Stimulated activated effector memory CD8-positive, alpha-beta T cell treated with anti-CD3 and anti-CD28 coated beads, Interleukin-12 subunit alpha, Interleukin-12 subunit beta, amount 100 ng/mL, for 72 hours (primary cell): Measurements from ENCODE around the gene ISG15.
"Not testable (repeated sequence)": the region's sequence is repeated elsewhere in the genome, so short reads cannot be mapped to it uniquely, and the experiment has no call there.

Experiments used
- ATAC-seq: fragments of 150-1000 bp; cut with Tn5 transposase; 2 replicates; pipeline ENCODE4 v1.10.0; 2021
- DNase-seq, 2 donors: peaks; one replicate each; pipeline ENCODE4 v3.0.0; 2021 to 2022; ENCODE audit warnings: low spot score in 2 of 2
- H3K27ac Mint-ChIP-seq: one replicate; pipeline ENCODE4 v1.8.0; 2022; ENCODE audit warnings: mild to moderate bottlenecking, mixed read lengths
- H3K36me3 Mint-ChIP-seq: one replicate; pipeline ENCODE4 v1.8.0; 2022; ENCODE audit warnings: mild to moderate bottlenecking, mixed read lengths
- H3K4me1 Mint-ChIP-seq: one replicate; pipeline ENCODE4 v1.8.0; 2022; ENCODE audit warnings: mixed read lengths
- H3K4me3 Mint-ChIP-seq: one replicate; pipeline ENCODE4 v1.8.0; 2022; ENCODE audit warnings: mild to moderate bottlenecking, mixed read lengths
- H3K9me3 Mint-ChIP-seq: one replicate; pipeline ENCODE4 v1.8.0; 2022; ENCODE audit warnings: mixed read lengths

Gene ISG15

GRCh38 chr1:981955-982558 lies 31.2 kb upstream of the ISG15 start, which contains the start of gene PERM1:
PERM1 (minus strand) TSS chr1:982093; CDS start chr1:981029, 1,064 bp downstream.
- H3K27ac Mint-ChIP-seq, result no peak within 1 kb of the TSS
- DNase-seq, result no peak
- no peaks in the 10 kb centered on the region for H3K36me3 Mint-ChIP-seq
- ATAC-seq, result no peak
- H3K9me3 Mint-ChIP-seq, result no peaks in the 10 kb centered on the region
- H3K4me1 Mint-ChIP-seq, result no peaks in the 10 kb centered on the region
- no peak within 1 kb of the TSS for H3K4me3 Mint-ChIP-seq

GRCh38 chr1:982765-983436 lies 30.4 kb upstream of the ISG15 start:
- DNase-seq, result no peak
- Mint-ChIP-seq H3K4me1 (no peaks in the 10 kb centered on the region), H3K4me3 (no peak overlapping the region), H3K27ac (no peak overlapping the region), H3K36me3 (no peaks in the 10 kb centered on the region), H3K9me3 (no peaks in the 10 kb centered on the region)
- no peak for ATAC-seq

DNA sequence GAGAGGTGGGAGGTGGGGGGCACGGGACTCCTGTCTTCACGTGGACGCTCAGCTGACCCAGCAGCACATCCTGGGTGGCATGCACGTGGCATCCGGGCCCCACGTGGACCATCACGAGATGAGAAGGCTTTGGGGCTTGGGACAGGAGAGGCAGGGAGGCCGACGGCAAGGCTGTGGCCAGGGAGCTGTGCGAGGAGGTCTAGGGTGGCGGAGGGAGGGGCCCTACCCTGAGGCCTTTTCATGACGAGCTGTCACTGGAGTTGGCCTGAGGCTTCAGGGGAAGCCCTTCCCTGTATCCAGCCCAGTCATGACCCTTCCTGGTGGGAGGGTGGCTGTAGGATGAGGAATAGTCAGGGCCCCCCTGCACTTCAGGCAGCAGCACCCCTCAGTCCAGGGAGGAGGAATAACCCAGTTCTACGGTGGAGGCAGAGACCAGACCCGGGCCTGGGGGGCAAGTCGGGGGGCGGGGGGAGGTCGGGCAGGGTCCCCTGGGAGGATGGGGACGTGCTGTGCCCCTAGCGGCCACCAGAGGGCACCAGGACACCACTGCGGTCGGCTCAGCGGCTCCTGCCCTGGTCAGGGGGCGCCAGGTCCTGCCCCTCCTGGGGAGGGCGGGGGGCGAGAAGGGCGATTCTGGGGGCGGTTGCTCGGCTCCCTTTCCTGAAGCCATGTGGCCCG lies 29.4 kb upstream of the ISG15 start:
- Mint-ChIP-seq H3K9me3 (no peaks in the 10 kb centered on the region), H3K4me1 (peaks cover 7% of the 10 kb centered on the region), H3K4me3 (no peak overlapping the region), H3K36me3 (peaks cover 2% of the 10 kb centered on the region), H3K27ac (no peak overlapping the region)
- peak; percentile 64 to 83 for DNase-seq
- peak; percentile 64 for ATAC-seq

DNA sequence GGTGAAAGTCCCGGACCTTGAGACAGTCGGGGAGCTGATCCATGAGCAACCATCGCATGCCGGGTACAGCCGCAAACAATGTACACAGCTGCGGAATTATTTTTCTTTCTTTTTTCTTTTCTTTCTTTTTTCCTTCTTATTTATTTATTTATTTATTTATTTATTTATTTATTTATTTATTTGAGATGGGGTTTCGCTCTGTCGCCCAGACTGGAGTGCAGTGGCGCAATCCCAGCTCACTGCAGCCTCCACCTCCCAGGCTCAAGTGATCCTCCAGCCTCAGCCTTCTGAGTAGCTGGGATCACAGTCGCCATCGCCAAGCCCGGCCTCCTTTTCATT lies 28.9 kb upstream of the ISG15 start:
- Mint-ChIP-seq H3K9me3 (no peaks in the 10 kb centered on the region), H3K27ac (no peak overlapping the region), H3K4me3 (no peak overlapping the region), H3K4me1 (peaks cover 10% of the 10 kb centered on the region), H3K36me3 (peaks cover 7% of the 10 kb centered on the region)
- ATAC-seq (no peak), DNase-seq (no peak)

GRCh38 chr1:985126-985525 lies 28.2 kb upstream of the ISG15 start:
- H3K36me3 Mint-ChIP-seq, result peaks cover 7% of the 10 kb centered on the region
- H3K27ac Mint-ChIP-seq, result no peak overlapping the region
- DNase-seq (no peak), ATAC-seq (no peak)
- peaks cover 10% of the 10 kb centered on the region for H3K4me1 Mint-ChIP-seq
- H3K9me3 Mint-ChIP-seq, result no peaks in the 10 kb centered on the region
- no peak overlapping the region for H3K4me3 Mint-ChIP-seq

GRCh38 chr1:988061-988460 lies 25.2 kb upstream of the ISG15 start:
- not testable (repeated sequence) for H3K4me3 Mint-ChIP-seq, H3K36me3 Mint-ChIP-seq, ATAC-seq, H3K9me3 Mint-ChIP-seq, H3K27ac Mint-ChIP-seq, DNase-seq
- H3K4me1 Mint-ChIP-seq, result peaks cover 29% of the 10 kb centered on the region

DNA sequence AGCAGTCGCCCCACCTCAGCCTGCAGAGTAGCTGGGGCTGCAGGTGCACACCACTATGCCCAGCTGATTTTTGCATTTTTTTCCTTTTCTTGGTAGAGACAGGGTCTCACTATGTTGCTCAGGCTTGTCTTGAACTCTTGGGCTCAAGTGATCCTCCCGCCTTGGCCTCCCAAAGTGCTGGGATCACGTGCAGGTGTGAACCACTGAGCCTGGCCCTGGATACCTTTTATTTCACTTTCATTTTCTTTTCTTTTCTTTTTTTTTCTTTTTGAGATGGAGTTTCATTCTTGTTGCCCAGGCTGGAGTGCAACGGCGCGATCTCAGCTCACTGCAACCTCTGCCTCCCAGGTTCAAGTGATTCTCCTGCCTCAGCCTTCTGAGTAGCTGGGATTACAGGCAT lies 22.0 kb upstream of the ISG15 start:
- H3K9me3 Mint-ChIP-seq, H3K36me3 Mint-ChIP-seq, ATAC-seq, DNase-seq, H3K27ac Mint-ChIP-seq, H3K4me3 Mint-ChIP-seq: not testable (repeated sequence)
- peaks cover 35% of the 10 kb centered on the region for H3K4me1 Mint-ChIP-seq

- no peaks in the 10 kb centered on the region for H3K9me3 Mint-ChIP-seq
- ATAC-seq, result no peak
- peaks cover 35% of the 10 kb centered on the region for H3K4me1 Mint-ChIP-seq
- H3K36me3 Mint-ChIP-seq, result peaks cover 7% of the 10 kb centered on the region
- no peak overlapping the region for H3K4me3 Mint-ChIP-seq
- DNase-seq, result no peak
- no peak overlapping the region for H3K27ac Mint-ChIP-seq
These were observed 21.4 kb upstream of the ISG15 start for GRCh38 chr1:991895-992294.

GRCh38 chr1:992362-992761 lies 20.9 kb upstream of the ISG15 start:
- no peaks in the 10 kb centered on the region for H3K9me3 Mint-ChIP-seq
- H3K36me3 Mint-ChIP-seq, result peaks cover 7% of the 10 kb centered on the region
- H3K27ac Mint-ChIP-seq, result no peak overlapping the region
- DNase-seq, result no peak
- peaks cover 35% of the 10 kb centered on the region for H3K4me1 Mint-ChIP-seq
- no peak overlapping the region for H3K4me3 Mint-ChIP-seq
- ATAC-seq, result peak; percentile 61

DNA sequence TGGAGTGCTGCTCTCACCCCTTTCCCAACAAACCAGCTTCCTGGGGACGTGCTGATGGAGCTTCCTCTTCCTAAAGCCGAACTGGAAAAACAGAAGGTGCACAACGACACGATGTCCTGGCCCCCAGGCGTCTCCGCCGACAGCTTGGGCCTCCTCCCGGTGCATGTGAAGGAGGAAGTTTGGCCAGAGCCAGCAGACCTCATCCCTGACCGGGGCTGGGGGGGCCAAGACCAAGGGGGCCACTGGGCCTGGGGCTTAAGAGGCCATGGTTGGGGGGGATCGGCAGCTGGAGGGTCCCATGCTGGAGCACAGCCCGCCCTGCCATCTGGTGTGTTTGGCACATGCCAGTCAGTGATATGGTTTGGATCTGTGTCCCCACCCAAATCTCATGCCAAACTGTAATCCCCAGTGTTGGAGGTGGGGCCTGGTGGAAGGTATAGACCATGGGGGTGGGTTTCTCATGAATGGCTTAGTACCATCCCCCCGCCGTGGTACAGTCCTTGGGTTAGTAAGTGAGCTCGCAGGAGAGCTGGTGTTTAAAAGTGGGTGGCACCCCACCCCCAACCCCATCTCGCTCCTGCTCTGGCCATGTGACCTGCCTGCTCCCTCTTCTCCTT lies 19.8 kb upstream of the ISG15 start:
- Mint-ChIP-seq H3K4me1 (peaks cover 32% of the 10 kb centered on the region), H3K4me3 (no peak overlapping the region), H3K9me3 (no peaks in the 10 kb centered on the region), H3K36me3 (peaks cover 7% of the 10 kb centered on the region), H3K27ac (no peak overlapping the region)
- ATAC-seq (no peak), DNase-seq (no peak)

- H3K4me1 Mint-ChIP-seq, result peaks cover 25% of the 10 kb centered on the region
These were observed 18.8 kb upstream of the ISG15 start for GRCh38 chr1:994546-994945.

DNA sequence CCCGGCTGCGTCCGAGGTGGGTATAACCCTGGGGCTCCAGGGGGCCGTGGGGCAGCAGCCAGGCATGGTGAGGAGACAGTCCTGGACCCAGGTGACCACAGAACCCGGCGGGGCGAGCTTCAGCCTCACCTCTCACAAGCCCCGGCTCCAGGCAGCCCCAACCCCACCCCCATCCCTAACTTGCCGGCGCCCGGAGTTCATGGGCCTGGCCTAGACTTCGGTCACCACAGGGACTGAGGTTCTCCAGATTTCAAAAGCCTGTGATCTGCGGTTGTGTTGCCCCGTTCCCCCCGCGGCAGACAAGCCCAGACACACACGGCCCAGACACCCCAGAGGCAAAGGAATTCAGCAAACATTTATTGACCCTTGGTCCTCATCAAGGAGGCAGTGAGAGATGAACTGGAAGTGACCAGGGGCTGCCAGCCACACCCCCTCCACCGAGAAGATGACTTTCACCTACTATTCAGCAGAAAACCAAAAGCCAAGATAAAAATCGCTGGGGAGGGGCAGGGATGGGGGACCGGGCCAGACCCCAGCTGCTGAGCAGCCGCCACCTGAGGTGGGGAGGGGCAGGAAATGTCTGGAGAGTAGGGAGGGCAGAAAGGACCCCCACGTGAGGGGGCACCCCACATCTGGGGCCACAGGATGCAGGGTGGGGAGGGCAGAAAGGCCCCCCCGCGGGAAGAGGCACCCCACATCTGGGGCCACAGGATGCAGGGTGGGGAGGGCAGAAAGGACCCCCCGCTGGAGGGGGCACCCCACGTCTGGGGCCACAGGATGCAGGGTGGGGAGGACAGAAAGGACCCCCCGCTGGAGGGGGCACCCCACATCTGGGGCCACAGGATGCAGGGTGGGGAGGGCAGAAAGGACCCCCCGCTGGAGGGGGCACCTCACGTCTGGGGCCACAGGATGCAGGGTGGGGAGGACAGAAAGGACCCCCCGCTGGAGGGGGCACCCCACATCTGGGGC lies 17.3 kb upstream of the ISG15 start:
- no peak for ATAC-seq
- Mint-ChIP-seq H3K4me1 (peaks cover 29% of the 10 kb centered on the region), H3K27ac (no peak overlapping the region), H3K9me3 (no peaks in the 10 kb centered on the region), H3K36me3 (no peaks in the 10 kb centered on the region), H3K4me3 (no peak overlapping the region)
- DNase-seq, result no peak

More at GRCh38 chr1:994546-994945, 18.8 kb upstream of the ISG15 start:
- H3K36me3 Mint-ChIP-seq, H3K4me3 Mint-ChIP-seq, H3K27ac Mint-ChIP-seq, DNase-seq, H3K9me3 Mint-ChIP-seq, ATAC-seq: not testable (repeated sequence)

DNA sequence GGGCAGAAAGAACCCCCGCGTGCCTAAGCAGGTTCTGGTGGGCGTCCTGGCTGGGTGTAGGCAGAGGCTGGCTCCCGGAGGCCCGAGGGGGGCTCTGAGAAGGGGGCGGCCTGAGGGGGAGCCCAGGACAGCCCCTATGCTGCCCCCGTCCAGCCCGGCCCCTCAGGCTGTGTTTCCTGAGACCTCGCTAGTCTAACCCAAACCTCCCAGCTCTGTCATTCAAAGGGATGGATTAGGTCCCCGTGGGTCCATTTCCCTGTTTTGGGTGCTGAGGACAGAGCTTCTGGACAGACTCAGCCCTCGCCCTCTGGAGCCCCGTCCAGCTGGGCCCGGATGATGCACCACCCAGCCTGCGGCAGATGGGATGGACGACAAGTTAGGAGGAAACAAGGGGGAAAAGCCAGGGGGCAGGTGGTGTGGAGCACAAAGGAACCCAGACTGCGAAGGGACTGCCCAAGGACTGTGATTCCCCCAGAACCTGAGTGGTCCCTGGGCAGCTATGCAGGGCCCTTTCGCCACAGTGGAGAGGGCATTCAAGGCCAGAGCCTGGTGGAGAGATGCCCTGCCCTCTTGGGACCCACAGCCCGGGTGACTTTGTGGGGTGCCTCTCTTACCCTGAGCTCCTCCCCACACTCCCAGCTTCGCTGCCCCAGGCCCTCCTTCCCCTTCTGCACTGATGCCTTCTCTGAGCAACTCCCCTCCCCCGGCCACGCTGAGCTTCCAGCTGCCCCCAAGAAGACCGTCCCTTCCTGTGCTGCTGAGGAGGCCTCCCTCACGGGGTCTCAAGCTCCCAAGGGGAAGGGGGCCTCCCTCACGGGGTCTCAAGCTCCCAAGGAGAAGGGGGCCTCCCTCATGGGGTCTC lies 16.2 kb upstream of the ISG15 start:
- Mint-ChIP-seq H3K4me1 (peaks cover 22% of the 10 kb centered on the region), H3K27ac (no peak overlapping the region), H3K36me3 (no peaks in the 10 kb centered on the region), H3K9me3 (no peaks in the 10 kb centered on the region), H3K4me3 (peak overlapping the region; percentile 10)
- ATAC-seq (no peak), DNase-seq (no peak)

DNA sequence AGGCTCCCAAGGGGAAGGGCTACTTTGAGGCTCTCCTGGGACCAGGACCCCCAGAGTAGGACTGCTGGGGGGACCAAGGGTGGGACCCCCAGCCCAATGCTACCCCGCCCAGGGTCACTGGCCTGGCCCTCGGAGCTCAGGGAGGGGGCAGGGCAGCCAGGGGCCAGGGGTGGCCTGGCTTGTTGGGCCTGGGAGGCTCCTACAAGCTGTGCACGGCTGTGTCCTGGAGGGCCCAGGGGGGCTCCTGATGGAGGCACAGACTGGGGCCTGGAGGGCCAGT lies 15.6 kb upstream of the ISG15 start:
- Mint-ChIP-seq H3K9me3 (no peaks in the 10 kb centered on the region), H3K4me1 (peaks cover 17% of the 10 kb centered on the region), H3K36me3 (no peaks in the 10 kb centered on the region), H3K27ac (no peak overlapping the region), H3K4me3 (peak overlapping the region; percentile 10)
- DNase-seq (no peak), ATAC-seq (no peak)
